HepG2 (cell line): Measurements from ENCODE around the gene CNDP1. TPM values are rescaled to one million over a fixed set of nuclear protein-coding genes. Genes with fewer than 3 reads are reported as not detected.

ENCODE experiments used
- ARNT2 ChIP-seq: sonication (generic); formaldehyde crosslinking; IDR thresholded peaks from 2 replicates; pipeline ENCODE4 v1.8.0; 2022; ENCODE audit warnings: mild to moderate bottlenecking, low read depth, missing genetic modification reagents, moderate library complexity
- FOXK1 ChIP-seq: sonication (generic); formaldehyde crosslinking; IDR thresholded peaks from 2 replicates; pipeline ENCODE4 v1.4.0; 2020; ENCODE audit warnings: low read depth, missing genetic modification reagents, borderline replicate concordance
- HIVEP1 ChIP-seq: sonication (generic); formaldehyde crosslinking; IDR thresholded peaks from 2 replicates; pipeline ENCODE4 v1.4.0; 2020; ENCODE audit warnings: mild to moderate bottlenecking, missing genetic modification reagents
- HNF1A ChIP-seq, 2 experiments: sonication (generic) in 1 of 2; formaldehyde crosslinking in 1 of 2; IDR thresholded peaks; 2 replicates each; pipeline versions ENCODE4 v1.4.0 to v1.6.1; 2016 to 2020; ENCODE audit warnings: borderline replicate concordance in 1 of 2, low read depth in 1 of 2, mild to moderate bottlenecking in 1 of 2, missing genetic modification reagents in 1 of 2
- HNRNPH1 ChIP-seq: fragments of 200-400 bp; formaldehyde crosslinking; optimal IDR thresholded peaks from 2 replicates; pipeline ENCODE3; 2017; ENCODE audit warnings: mild to moderate bottlenecking, low read depth, low read length
- IKZF1 ChIP-seq: fragments of 450-650 bp; IDR thresholded peaks from 2 replicates; pipeline ENCODE4 v1.7.1; 2016
- KLF9 ChIP-seq: IDR thresholded peaks from 2 replicates; pipeline ENCODE4 v1.6.1; 2016; ENCODE audit warnings: low read depth
- KMT2A ChIP-seq: sonication (generic); formaldehyde crosslinking; IDR thresholded peaks from 2 replicates; pipeline ENCODE4 v1.4.0; 2020; ENCODE audit warnings: missing genetic modification reagents
- MED1 ChIP-seq: sonication (generic); formaldehyde crosslinking; IDR thresholded peaks from 2 replicates; pipeline ENCODE4 v1.4.0; 2020; ENCODE audit warnings: missing genetic modification reagents
- MLLT10 ChIP-seq: sonication (generic); formaldehyde crosslinking; IDR thresholded peaks from 2 replicates; pipeline ENCODE4 v1.4.0; 2020; ENCODE audit warnings: missing genetic modification reagents
- NR2F1 ChIP-seq, 2 experiments: fragments of 450-650 bp in 1 of 2; formaldehyde crosslinking in 1 of 2; IDR thresholded peaks; 2 replicates each; pipeline versions ENCODE4 v1.5.0 to v1.6.1; 2016 to 2020; ENCODE audit warnings: mild to moderate bottlenecking in 1 of 2, missing compliant biosample characterization in 1 of 2, missing genetic modification reagents in 1 of 2, moderate library complexity in 1 of 2
- SPEN ChIP-seq: sonication (generic); formaldehyde crosslinking; IDR thresholded peaks from 2 replicates; pipeline ENCODE4 v1.5.1; 2020; ENCODE audit warnings: low read depth, mild to moderate bottlenecking, missing genetic modification reagents
- TARDBP ChIP-seq: sonication (generic); formaldehyde crosslinking; IDR thresholded peaks from 2 replicates; pipeline ENCODE4 v1.8.0; 2022; ENCODE audit warnings: mild to moderate bottlenecking, missing genetic modification reagents
- TCF12 ChIP-seq, 2 experiments: fragments of 450-650 bp in 1 of 2; sonication (generic) in 1 of 2; formaldehyde crosslinking in 1 of 2; IDR thresholded peaks; 2 replicates each; pipeline versions ENCODE4 v1.6.1 to v1.8.0; 2017 to 2022; ENCODE audit warnings: antibody characterized with exemption in 1 of 2, mild to moderate bottlenecking in 1 of 2, missing genetic modification reagents in 1 of 2, moderate library complexity in 1 of 2
- TOE1 ChIP-seq: sonication (generic); formaldehyde crosslinking; IDR thresholded peaks from 2 replicates; pipeline ENCODE4 v1.4.0; 2020; ENCODE audit warnings: mild to moderate bottlenecking, missing genetic modification reagents
- TSC22D2 ChIP-seq: sonication (generic); formaldehyde crosslinking; IDR thresholded peaks from 2 replicates; pipeline ENCODE4 v1.5.1; 2020; ENCODE audit warnings: missing genetic modification reagents, mild to moderate bottlenecking, borderline replicate concordance
- ZBTB38 ChIP-seq: sonication (generic); formaldehyde crosslinking; IDR thresholded peaks from 2 replicates; pipeline ENCODE4 v1.5.1; 2020; ENCODE audit warnings: mild to moderate bottlenecking, missing genetic modification reagents
- ZBTB46 ChIP-seq: sonication (generic); formaldehyde crosslinking; IDR thresholded peaks from 2 replicates; pipeline ENCODE4 v1.4.0; 2020; ENCODE audit warnings: mild to moderate bottlenecking, missing genetic modification reagents, borderline replicate concordance
- ZBTB7B ChIP-seq: sonication (generic); formaldehyde crosslinking; IDR thresholded peaks from 2 replicates; pipeline ENCODE4 v1.4.0; 2020; ENCODE audit warnings: missing genetic modification reagents
- ZNF234 ChIP-seq: sonication (generic); formaldehyde crosslinking; conservative IDR thresholded peaks from 2 replicates; pipeline ENCODE4 v1.5.1; 2020; ENCODE audit warnings: mild to moderate bottlenecking, missing genetic modification reagents
- ZNF296 ChIP-seq: sonication (generic); formaldehyde crosslinking; conservative IDR thresholded peaks from 2 replicates; pipeline ENCODE4 v1.5.0; 2020; ENCODE audit warnings: mild to moderate bottlenecking, missing genetic modification reagents
- ZNF383 ChIP-seq: sonication (generic); formaldehyde crosslinking; IDR thresholded peaks from 2 replicates; pipeline ENCODE4 v1.4.0; 2020; ENCODE audit warnings: missing genetic modification reagents, mild to moderate bottlenecking, borderline replicate concordance
- ZNF570 ChIP-seq: sonication (generic); formaldehyde crosslinking; IDR thresholded peaks from 2 replicates; pipeline ENCODE4 v1.4.0; 2020; ENCODE audit warnings: mild to moderate bottlenecking, missing genetic modification reagents, borderline replicate concordance
- ZNF652 ChIP-seq: IDR thresholded peaks from 2 replicates; pipeline ENCODE4 v1.6.1; 2016; ENCODE audit warnings: low read depth, borderline replicate concordance
- polyA plus RNA-seq, 8 experiments: library from polyadenylated mRNA; depleted of rRNA in 3 of 8; stranded (reverse) in 7 of 8; unstranded in 1 of 8; fragments of >200 nt; fragmentation: Illumina TruSeq in 4 of 8; extraction: Trizol in 4 of 8; gene quantifications; 2 replicates each; pipeline versions ENCODE4 v1.2.1 to v1.2.3, GENCODE V29; 2011 to 2016; ENCODE audit warnings: low read depth in 4 of 8, missing spikeins in 1 of 8, mixed read lengths in 1 of 8; ENCODE audit not compliant: insufficient read depth in 1 of 8
- total RNA-seq, 5 experiments: library from RNA; depleted of rRNA; stranded (reverse); fragments of >200 nt; fragmentation: Illumina TruSeq; extraction: Trizol; gene quantifications; 2 replicates each; pipeline ENCODE4 v1.2.3, GENCODE V29; 2016; ENCODE audit warnings: low read depth in 1 of 5

CNDP1 gene
- total and polyA plus RNA-seq, 2 of the 13 experiments (the other 11 are each of a cell fraction or from before 2014, with no cell fraction given): 0.01 TPM; not detected in 1

GRCh38 chr18:74541703-74542555 is 7.6 kb downstream of the CNDP1 start (continued):
- TF ChIP-seq HNF1A (IDR thresholded peaks at IDR 0.05; ENCODE audit: low read depth) (peak; percentile 44; the same call in 1 of the 2 replicates), HNF1A (CRISPR knock-in tag; IDR thresholded peaks at IDR 0.05; ENCODE audit: borderline replicate concordance) (peak; percentile 66; the same call in 1 of the 2 replicates), ZBTB7B (peak; percentile 61; the same call in 1 of the 2 replicates), NR2F1 (CRISPR knock-in tag; IDR thresholded peaks at IDR 0.05) (peak; percentile 84 to 93), ZNF296 (CRISPR knock-in tag) (0 out of 2 replicates have a peak, but pooled peaks have one; percentile 53), FOXK1 (CRISPR knock-in tag) (peak; percentile 84; the same call in 1 of the 2 replicates), TOE1 (CRISPR knock-in tag) (peak; percentile 65; the same call in 1 of the 2 replicates), IKZF1 (no peak), MED1 (CRISPR knock-in tag) (peak; percentile 93), MLLT10 (CRISPR knock-in tag) (no peak), TSC22D2 (CRISPR knock-in tag) (no peak), ZNF383 (CRISPR knock-in tag) (no peak), ARNT2 (no peak), TCF12 (IDR thresholded peaks at IDR 0.05) (no peak), TCF12 (CRISPR knock-in tag; IDR thresholded peaks at IDR 0.05) (peak; percentile 73; the same call in 1 of the 2 replicates), ZNF652 (CRISPR knock-in tag) (no peak), ZBTB46 (CRISPR knock-in tag) (no peak), HNRNPH1 (no peak), ZNF234 (no peak), TARDBP (CRISPR knock-in tag) (peak; percentile 81), SPEN (CRISPR knock-in tag) (peak; percentile 92), ZBTB38 (peak; percentile 68; the same call in 1 of the 2 replicates), KLF9 (no peak), ZNF570 (CRISPR knock-in tag) (no peak), HIVEP1 (CRISPR knock-in tag) (peak; percentile 68; the same call in 1 of the 2 replicates), KMT2A (peak; percentile 52)
